Endothelial cell of umbilical vein (primary cell): Measurements from ENCODE around the gene CEMP1. TPM values are rescaled to one million over a fixed set of nuclear protein-coding genes. Genes with fewer than 3 reads are reported as not detected.

Experiments
- BruUV-seq: library from RNA; stranded (reverse); fragments of 400-500 nt; replicated peaks from 2 replicates; lab custom pipeline; 2021; lab: Mats Ljungman, UMichigan
- CTCF ChIA-PET: fragments of 300-600, 350-600 bp; sonication (Branson Sonifier 250); formaldehyde crosslinking; loops from one replicate; lab custom pipeline; 2021; ENCODE audit warnings: antibody characterized with exemption, inconsistent platforms; lab: Charles Lee
- POLR2A ChIA-PET: fragments of 300-600, 350-600 bp; sonication (Branson Sonifier 250); formaldehyde crosslinking; loops from one replicate; lab custom pipeline; 2021; ENCODE audit warnings: antibody characterized with exemption, inconsistent platforms; lab: Charles Lee
- DNase-seq: peaks from one replicate; pipeline ENCODE4 v3.0.0-alpha.2; 2011; ENCODE audit warnings: low read depth, low spot score
- FAIRE-seq: peaks from 2 replicates; lab custom pipeline; 2011; peaks lifted over from hg19 to GRCh38; lab: Jason Lieb, UNC
- H2AFZ ChIP-seq: 2 replicates; pipeline ENCODE4 v1.6.0; 2012; ENCODE audit warnings: low read depth, low read length, control low read depth, inconsistent platforms
- H3K27ac ChIP-seq: 2 replicates; pipeline ENCODE4 v1.5.1; 2011; ENCODE audit warnings: low read depth, mild to moderate bottlenecking, control low read depth, low read length, moderate library complexity; ENCODE audit not compliant: insufficient read depth
- H3K27me3 ChIP-seq, 2 experiments: 2 replicates each; pipeline versions ENCODE4 v1.6.0 to v1.6.1; 2011; ENCODE audit warnings: low read length in 2 of 2, mixed read lengths in 1 of 2; ENCODE audit not compliant: control insufficient read depth in 2 of 2, insufficient read depth in 2 of 2
- H3K36me3 ChIP-seq, 2 experiments: 2 replicates in 1 of 2; 3 replicates in 1 of 2; pipeline ENCODE4 v1.5.1; 2011; ENCODE audit warnings: low read length in 2 of 2, mild to moderate bottlenecking in 1 of 2, moderate library complexity in 1 of 2; ENCODE audit not compliant: control insufficient read depth in 2 of 2, insufficient read depth in 2 of 2; ENCODE audit errors: extremely low read depth in 1 of 2
- H3K4me1 ChIP-seq: 3 replicates; pipeline ENCODE4 v1.5.1; 2011; ENCODE audit warnings: mild to moderate bottlenecking, low read length; ENCODE audit not compliant: control insufficient read depth, insufficient read depth; ENCODE audit errors: extremely low read depth
- H3K4me2 ChIP-seq: 2 replicates; pipeline ENCODE4 v1.6.1; 2011; ENCODE audit warnings: low read length, control low read depth, mixed read lengths; ENCODE audit not compliant: insufficient read depth
- H3K4me3 ChIP-seq, 3 experiments: fragments of 200-600 bp in 1 of 3; sonication (generic), shearing (Covaris generic) in 1 of 3; replicated peaks in 1 of 3; 2 replicates each; pipeline ENCODE4 v1.5.1; 2011 to 2016; ENCODE audit warnings: control low read depth in 3 of 3, low read length in 3 of 3, mild to moderate bottlenecking in 2 of 3, inconsistent platforms in 1 of 3, low read depth in 1 of 3, moderate library complexity in 1 of 3; ENCODE audit not compliant: insufficient read depth in 1 of 3
- H3K79me2 ChIP-seq: 2 replicates; pipeline ENCODE4 v1.6.0; 2012; ENCODE audit warnings: low read length, inconsistent platforms; ENCODE audit not compliant: control insufficient read depth, insufficient read depth
- H3K9ac ChIP-seq: replicated peaks from 2 replicates; pipeline ENCODE3; 2011; ENCODE audit warnings: low read length, control low read depth; ENCODE audit not compliant: insufficient read depth; ENCODE audit errors: extremely low read depth
- H3K9me1 ChIP-seq: replicated peaks from 3 replicates; pipeline ENCODE4 v1.6.0; 2011; ENCODE audit warnings: mild to moderate bottlenecking, low read length; ENCODE audit not compliant: control insufficient read depth, insufficient read depth; ENCODE audit errors: extremely low read depth
- H3K9me3 ChIP-seq: replicated peaks from 2 replicates; pipeline ENCODE4 v1.5.1; 2012; ENCODE audit warnings: low read length, inconsistent platforms; ENCODE audit not compliant: control insufficient read depth, insufficient read depth
- H4K20me1 ChIP-seq: replicated peaks from 2 replicates; pipeline ENCODE3; 2011; ENCODE audit warnings: mild to moderate bottlenecking, low read length; ENCODE audit not compliant: control insufficient read depth, insufficient read depth; ENCODE audit errors: extremely low read depth
- EZH2 ChIP-seq: IDR thresholded peaks from 2 replicates; pipeline ENCODE4 v1.6.1; 2012; ENCODE audit warnings: borderline replicate concordance, low read depth, mild to moderate bottlenecking, moderate library complexity, low read length, inconsistent platforms; ENCODE audit not compliant: severe bottlenecking
- FOS ChIP-seq: IDR thresholded peaks from 2 replicates; pipeline ENCODE4 v1.6.1; 2011; ENCODE audit warnings: mild to moderate bottlenecking, low read length, moderate library complexity, borderline replicate concordance; ENCODE audit not compliant: insufficient read depth
- GATA2 ChIP-seq: IDR thresholded peaks from 2 replicates; pipeline ENCODE4 v1.7.0; 2011; ENCODE audit warnings: low read depth, mild to moderate bottlenecking, moderate library complexity, mixed read lengths, low read length; ENCODE audit not compliant: insufficient read length, insufficient read depth
- POLR2AphosphoS5 ChIP-seq: IDR thresholded peaks from 2 replicates; pipeline ENCODE4 v1.6.1; 2012; ENCODE audit warnings: low read depth, mild to moderate bottlenecking, control low read depth, low read length, moderate library complexity; ENCODE audit not compliant: insufficient read depth
- dilution Hi-C: fragments of 300-500 bp; cut with MboI; formaldehyde crosslinking; loops from one replicate; pipeline ENCODE4 v1.15.0; 2019; ENCODE audit warnings: low sequenced_read_pairs; ENCODE audit not compliant: extremely low pct_ligation_motif_present
- intact Hi-C: fragments of 100-400 bp; cut with micrococcal nuclease; formaldehyde crosslinking; loops from one replicate; pipeline ENCODE4 v1.10.0; 2022
- polyA plus RNA-seq, 4 experiments: library from polyadenylated mRNA; depleted of rRNA in 3 of 4; stranded (reverse) in 3 of 4; unstranded in 1 of 4; fragments of >200 nt; gene quantifications; 2 replicates each; pipeline versions ENCODE4 v1.2.1 to v1.2.3, GENCODE V29; 2011 to 2012; ENCODE audit warnings: missing spikeins in 1 of 4
- total RNA-seq: library from RNA; stranded (reverse); gene quantifications from 2 replicates; pipeline ENCODE4 v1.2.3, GENCODE V29; 2021
- TF ChIP-seq, protein P1 (sequence below): IDR thresholded peaks from 2 replicates; pipeline ENCODE4 v1.6.1; 2011; ENCODE audit not compliant: insufficient read depth, insufficient read length

The CEMP1 gene
- total and polyA plus RNA-seq, 2 donors (not counting 3 experiments of a cell fraction or from before 2014, with no cell fraction given), result not detected

DNA sequence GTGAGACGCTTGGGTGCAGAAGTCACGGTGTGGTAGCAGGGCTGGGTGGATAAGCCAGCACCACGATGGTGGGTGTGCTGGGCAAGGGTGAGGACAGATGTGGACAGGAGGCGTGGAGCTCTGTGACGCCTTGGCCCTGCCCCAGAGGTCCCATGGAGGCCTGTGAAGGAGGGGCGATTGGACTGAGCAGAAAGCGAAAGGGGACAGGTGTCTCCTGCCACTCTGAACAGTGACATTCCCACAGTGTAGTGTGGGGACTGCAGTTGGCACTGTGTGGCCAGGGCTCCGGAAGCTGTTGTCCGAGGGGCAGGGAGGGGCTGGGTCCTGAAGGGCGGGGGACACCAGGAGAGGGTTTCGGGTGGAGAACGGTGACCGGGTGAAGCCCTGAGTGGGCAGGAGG, 49.0 kb downstream of the CEMP1 start:
- H3K9me3 ChIP-seq, result no peaks in the 10 kb centered on the region
- no peak for FAIRE-seq
- no peaks in the 10 kb centered on the region for H3K27me3 ChIP-seq
- H3K4me3 ChIP-seq, result no peak overlapping the region
- H3K9ac ChIP-seq, result no peak overlapping the region
- no peaks in the 10 kb centered on the region for H3K4me1 ChIP-seq
- intact Hi-C loops (no loop called here), dilution Hi-C loops (no loop called here)
- TF ChIP-seq FOS, result no peak
- TF ChIP-seq, protein P1, sequence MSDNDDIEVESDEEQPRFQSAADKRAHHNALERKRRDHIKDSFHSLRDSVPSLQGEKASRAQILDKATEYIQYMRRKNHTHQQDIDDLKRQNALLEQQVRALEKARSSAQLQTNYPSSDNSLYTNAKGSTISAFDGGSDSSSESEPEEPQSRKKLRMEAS, result no peak
- no peak for TF ChIP-seq EZH2
- peaks cover 3% of the 10 kb centered on the region for H3K79me2 ChIP-seq
- ChIA-PET POLR2A (no interaction called here), CTCF (interaction anchor here (1.7 to 2.3 kb wide), 2 partner anchors 12 to 19 kb away, joined by 5 to 9 read pairs; partner anchors contain the start of gene NTN3)
- no peaks in the 10 kb centered on the region for H3K9me1 ChIP-seq
- no peak overlapping the region for H3K27ac ChIP-seq
- H2AFZ ChIP-seq, result no peak overlapping the region
- H3K4me2 ChIP-seq, result no peak overlapping the region
- no TSS peak for BruUV-seq
- DNase-seq, result no peak
- H4K20me1 ChIP-seq, result no peaks in the 10 kb centered on the region
- H3K36me3 ChIP-seq, result no peaks in the 10 kb centered on the region

DNA sequence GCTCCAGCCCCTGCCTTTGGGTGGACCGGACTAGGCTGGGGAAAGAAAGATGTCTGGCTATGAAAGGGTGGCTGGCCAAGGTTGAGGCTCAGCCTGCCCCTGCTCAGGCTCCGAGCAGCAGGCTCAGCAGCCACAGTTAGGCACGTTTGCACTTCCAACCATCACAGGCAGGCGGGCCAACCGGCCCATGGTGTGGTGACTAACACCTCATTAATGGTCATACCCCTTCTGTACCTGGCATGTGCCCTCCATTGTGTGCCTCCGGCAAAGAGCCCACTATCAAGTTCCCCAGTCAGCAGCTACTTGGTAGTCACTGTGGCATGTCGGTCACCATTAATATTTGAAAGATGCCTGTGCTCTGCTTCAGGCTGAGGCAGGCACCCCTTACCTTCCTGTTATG, 49.5 kb downstream of the CEMP1 start:
- POLR2A ChIA-PET, result no interaction called here
- Histone ChIP-seq H3K36me3 (no peaks in the 10 kb centered on the region), H3K4me2 (no peak overlapping the region), H3K9me3 (no peaks in the 10 kb centered on the region), H4K20me1 (no peaks in the 10 kb centered on the region), H3K9me1 (no peaks in the 10 kb centered on the region), H2AFZ (no peak overlapping the region), H3K27ac (no peak overlapping the region), H3K9ac (no peak overlapping the region), H3K4me3 (no peak overlapping the region), H3K27me3 (no peaks in the 10 kb centered on the region), H3K79me2 (peaks cover 3% of the 10 kb centered on the region), H3K4me1 (no peaks in the 10 kb centered on the region)
- no TSS peak for BruUV-seq
- TF ChIP-seq GATA2 (no peak), POLR2AphosphoS5 (no peak)
- FAIRE-seq, result no peak
- intact Hi-C loops (no loop called here), dilution Hi-C loops (no loop called here)
- DNase-seq, result no peak
- CTCF ChIA-PET, result no interaction called here
